Fibroblast of villous mesenchyme (primary cell): ENCODE data around the gene GAL. TPM values are rescaled to one million over a fixed set of nuclear protein-coding genes. Genes with fewer than 3 reads are reported as not detected.

Experiments
- DNase-seq: peaks from one replicate; pipeline ENCODE4 v3.0.0-alpha.2; 2010; ENCODE audit warnings: low read depth
- H3K4me3 ChIP-seq: 2 replicates; pipeline ENCODE4 v1.5.1; 2011; ENCODE audit warnings: low read depth, mild to moderate bottlenecking, low read length
- CTCF ChIP-seq: IDR thresholded peaks from 2 replicates; pipeline ENCODE4 v1.5.1; 2012; ENCODE audit warnings: low read depth, mild to moderate bottlenecking, low read length; ENCODE audit not compliant: insufficient read depth
- total RNA-seq: library from RNA; depleted of rRNA; stranded (reverse); fragments of >200 nt; gene quantifications from 2 replicates; pipeline ENCODE4 v1.2.3, GENCODE V29; 2012

The GAL gene
- total RNA-seq, 1 donor: not detected

GRCh38 chr11:68655406-68655805 is 28.9 kb upstream of the GAL start:
- TF ChIP-seq CTCF: no peak
- DNase-seq: no peak
- no peak overlapping the region for H3K4me3 ChIP-seq

GRCh38 chr11:68655806-68656205 is 28.5 kb upstream of the GAL start:
- no peak for TF ChIP-seq CTCF

GRCh38 chr11:68657021-68657780 is 27.1 kb upstream of the GAL start:
- H3K4me3 ChIP-seq: no peak overlapping the region
- DNase-seq: no peak
- TF ChIP-seq CTCF: no peak

More at GRCh38 chr11:68655806-68656205, 28.5 kb upstream of the GAL start:
- DNase-seq: no peak
- H3K4me3 ChIP-seq: no peak overlapping the region

GRCh38 chr11:68658097-68658496 is 26.2 kb upstream of the GAL start:
- DNase-seq: no peak
- H3K4me3 ChIP-seq: no peak overlapping the region
- no peak for TF ChIP-seq CTCF

- DNase-seq: peak; percentile 74
- TF ChIP-seq CTCF: no peak
- no peak overlapping the region for H3K4me3 ChIP-seq
Measured at GRCh38 chr11:68658661-68659060, 25.7 kb upstream of the GAL start.

GRCh38 chr11:68659158-68659921 is 25.0 kb upstream of the GAL start:
- peak; percentile 93 for DNase-seq
- no peak for TF ChIP-seq CTCF
- no peak overlapping the region for H3K4me3 ChIP-seq
